ENCODE measurements around the gene MS4A3. TPM values are rescaled to one million over a fixed set of nuclear protein-coding genes. Genes with fewer than 3 reads are reported as not detected.

Gene MS4A3
- total RNA-seq, 6 experiments from 2014 or later: 0.48 to 1.2 (median 0.80) TPM; not detected in 3

DNA sequence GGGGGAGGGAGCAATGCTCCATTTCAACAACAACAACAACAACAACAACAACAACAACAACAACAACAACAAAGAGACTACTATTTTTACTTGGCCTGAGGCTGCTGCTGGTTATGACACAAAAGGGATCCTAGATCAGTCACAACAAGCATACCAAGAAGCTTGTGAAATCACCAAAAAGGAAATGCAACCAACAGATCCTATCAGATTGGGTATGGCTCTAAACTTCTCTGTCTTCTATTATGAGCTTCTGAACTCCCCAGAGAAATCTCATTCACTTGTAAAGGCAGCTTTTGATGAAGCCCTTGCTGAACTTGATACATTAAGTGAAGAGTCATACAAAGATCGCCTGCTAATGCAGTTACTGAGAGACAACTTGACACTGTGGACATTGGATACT lies 21.5 kb downstream of the MS4A3 start:
- no peak overlapping the region for H3K4me3 ChIP-seq
- H3K27me3 ChIP-seq: no peaks in the 10 kb centered on the region
- H3K9me3 ChIP-seq: no peaks in the 10 kb centered on the region
- DNase-seq (no peak), ATAC-seq (no peak)
- TF ChIP-seq POLR2A (IDR thresholded peaks at IDR 0.05): no peak
- TF ChIP-seq, protein P1, sequence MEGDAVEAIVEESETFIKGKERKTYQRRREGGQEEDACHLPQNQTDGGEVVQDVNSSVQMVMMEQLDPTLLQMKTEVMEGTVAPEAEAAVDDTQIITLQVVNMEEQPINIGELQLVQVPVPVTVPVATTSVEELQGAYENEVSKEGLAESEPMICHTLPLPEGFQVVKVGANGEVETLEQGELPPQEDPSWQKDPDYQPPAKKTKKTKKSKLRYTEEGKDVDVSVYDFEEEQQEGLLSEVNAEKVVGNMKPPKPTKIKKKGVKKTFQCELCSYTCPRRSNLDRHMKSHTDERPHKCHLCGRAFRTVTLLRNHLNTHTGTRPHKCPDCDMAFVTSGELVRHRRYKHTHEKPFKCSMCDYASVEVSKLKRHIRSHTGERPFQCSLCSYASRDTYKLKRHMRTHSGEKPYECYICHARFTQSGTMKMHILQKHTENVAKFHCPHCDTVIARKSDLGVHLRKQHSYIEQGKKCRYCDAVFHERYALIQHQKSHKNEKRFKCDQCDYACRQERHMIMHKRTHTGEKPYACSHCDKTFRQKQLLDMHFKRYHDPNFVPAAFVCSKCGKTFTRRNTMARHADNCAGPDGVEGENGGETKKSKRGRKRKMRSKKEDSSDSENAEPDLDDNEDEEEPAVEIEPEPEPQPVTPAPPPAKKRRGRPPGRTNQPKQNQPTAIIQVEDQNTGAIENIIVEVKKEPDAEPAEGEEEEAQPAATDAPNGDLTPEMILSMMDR (IDR thresholded peaks at IDR 0.05): no peak
- 80% methylated on average over 1 of the region's 1 CpG for WGBS (ENCODE audit: insufficient coverage, low coverage, low lambda C conversion rate, missing lambda C conversion rate)
- no peaks in the 10 kb centered on the region for H3K36me3 ChIP-seq
- no peak overlapping the region for H3K27ac ChIP-seq
- intact Hi-C loops (cut with DNase I): no loop called here
- H3K4me1 ChIP-seq: no peaks in the 10 kb centered on the region

DNA sequence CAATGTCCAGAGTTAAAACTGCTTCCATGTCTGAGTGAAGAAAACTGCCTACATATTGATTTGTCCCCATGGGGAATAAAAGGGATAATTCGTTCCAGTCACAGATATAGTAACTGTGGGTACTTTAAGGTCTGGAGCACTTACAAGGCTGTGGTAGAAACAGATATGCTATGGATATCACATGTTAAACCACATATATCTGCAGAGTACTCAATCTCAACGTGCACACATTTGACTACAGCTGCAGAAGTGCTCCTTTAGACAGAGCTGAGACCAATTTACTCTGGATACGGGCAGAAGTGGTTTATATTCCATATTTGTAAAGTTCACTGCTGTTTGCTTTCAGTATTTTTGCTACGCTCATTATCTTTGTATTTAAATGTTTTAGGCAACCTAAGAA lies 22.3 kb downstream of the MS4A3 start:
- TF ChIP-seq POLR2A (IDR thresholded peaks at IDR 0.05): no peak
- TF ChIP-seq, protein P1 (IDR thresholded peaks at IDR 0.05): no peak
- intact Hi-C loops (cut with DNase I): no loop called here
- no peak for ATAC-seq
- Histone ChIP-seq H3K9me3 (no peaks in the 10 kb centered on the region), H3K4me3 (no peak overlapping the region), H3K4me1 (no peaks in the 10 kb centered on the region), H3K27ac (no peak overlapping the region), H3K36me3 (no peaks in the 10 kb centered on the region), H3K27me3 (no peaks in the 10 kb centered on the region)
- DNase-seq: no peak
- WGBS (ENCODE audit: insufficient coverage, low coverage, low lambda C conversion rate, missing lambda C conversion rate): 46% methylated on average over 4 of the region's 4 CpGs

DNA sequence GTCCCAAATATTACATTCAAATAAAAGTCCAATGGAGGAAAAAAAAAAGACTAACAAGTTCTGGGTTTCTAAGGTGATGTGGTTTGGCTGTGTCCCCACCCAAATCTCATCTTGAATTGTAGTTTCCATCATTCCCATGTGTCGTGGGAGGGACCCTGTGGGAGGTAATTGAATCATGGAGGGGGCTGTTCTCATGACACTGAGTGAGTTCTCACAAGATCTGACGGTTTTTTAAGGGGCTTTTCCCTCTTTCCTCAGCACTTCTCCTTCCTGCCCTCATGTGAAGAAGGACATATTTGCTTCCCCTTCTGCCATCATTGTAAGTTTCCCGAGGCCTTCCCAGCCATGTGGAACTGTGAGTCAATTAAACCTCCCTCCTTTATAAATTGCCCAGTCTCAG lies 24.1 kb downstream of the MS4A3 start:
- H3K27ac ChIP-seq: no peak overlapping the region
- H3K27me3 ChIP-seq: no peaks in the 10 kb centered on the region
- no peaks in the 10 kb centered on the region for H3K4me1 ChIP-seq
- no peaks in the 10 kb centered on the region for H3K9me3 ChIP-seq
- intact Hi-C loops (cut with DNase I): no loop called here
- H3K36me3 ChIP-seq: no peaks in the 10 kb centered on the region
- DNase-seq: no peak
- TF ChIP-seq POLR2A (IDR thresholded peaks at IDR 0.05): no peak
- TF ChIP-seq, protein P1 (IDR thresholded peaks at IDR 0.05): no peak
- WGBS (ENCODE audit: insufficient coverage, low coverage, low lambda C conversion rate, missing lambda C conversion rate): 45% methylated on average over 3 of the region's 3 CpGs
- ATAC-seq: no peak
- no peak overlapping the region for H3K4me3 ChIP-seq

DNA sequence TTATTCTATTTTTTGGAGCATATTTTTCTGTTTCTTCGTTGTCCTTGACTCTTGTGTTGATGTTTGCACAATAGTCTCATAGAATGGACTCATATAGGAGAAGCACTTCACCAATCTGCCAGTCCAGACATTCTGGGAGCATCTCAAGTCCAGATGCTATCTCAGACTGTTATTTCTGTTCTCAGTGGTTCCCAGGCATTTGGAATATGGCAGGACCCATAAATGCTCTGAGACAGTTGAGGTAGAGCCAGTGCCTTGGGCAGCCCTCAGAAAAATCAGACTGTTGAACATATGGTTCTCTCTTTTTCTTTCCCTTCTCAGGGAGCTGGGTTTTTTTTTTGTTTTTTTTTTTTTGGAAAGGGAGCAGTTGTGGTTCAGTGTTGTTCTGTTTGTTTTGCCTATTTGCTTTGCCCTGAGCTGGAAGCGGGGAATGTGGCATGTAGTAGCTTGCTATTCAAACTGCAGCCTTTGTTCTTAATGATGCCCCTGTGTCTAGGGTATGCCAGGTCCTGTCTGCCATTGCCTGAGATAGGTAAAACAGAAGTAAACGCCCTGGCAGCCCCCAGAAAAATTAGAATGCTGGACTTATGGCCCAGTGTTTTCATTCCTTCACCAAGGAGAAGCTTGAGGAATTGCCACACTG lies 28.3 kb downstream of the MS4A3 start:
- 25% methylated on average over 3 of the region's 3 CpGs for WGBS (ENCODE audit: insufficient coverage, low coverage, low lambda C conversion rate, missing lambda C conversion rate)
- Histone ChIP-seq H3K9me3 (no peaks in the 10 kb centered on the region), H3K4me1 (no peaks in the 10 kb centered on the region), H3K4me3 (no peak overlapping the region), H3K36me3 (no peaks in the 10 kb centered on the region), H3K27me3 (no peaks in the 10 kb centered on the region), H3K27ac (no peak overlapping the region)
- intact Hi-C loops (cut with DNase I): no loop called here
- TF ChIP-seq, protein P1 (IDR thresholded peaks at IDR 0.05): no peak
- no peak for TF ChIP-seq POLR2A (IDR thresholded peaks at IDR 0.05)
- no peak for DNase-seq
- ATAC-seq: no peak

DNA sequence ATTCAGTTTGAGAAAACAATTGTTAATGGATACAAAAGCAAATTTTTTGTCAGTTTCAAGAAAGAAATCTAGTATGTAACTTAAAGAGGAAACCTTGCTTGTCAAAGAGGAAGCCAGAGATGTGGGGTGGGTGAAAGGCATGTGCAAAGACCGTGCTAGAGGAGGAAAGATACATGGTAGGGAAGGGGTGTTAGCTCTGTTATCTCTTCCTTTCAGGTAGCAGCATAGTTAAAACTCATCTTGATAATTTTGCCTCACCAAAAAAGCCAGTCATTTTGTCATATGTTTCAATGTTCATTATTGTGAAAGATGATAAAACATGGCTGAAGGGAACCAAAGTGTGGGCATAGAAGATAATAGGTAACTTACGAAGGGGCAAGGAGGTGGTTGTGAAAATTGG lies 29.4 kb downstream of the MS4A3 start:
- H3K9me3 ChIP-seq: no peaks in the 10 kb centered on the region
- WGBS (ENCODE audit: insufficient coverage, low coverage, low lambda C conversion rate, missing lambda C conversion rate): 50% methylated on average over 2 of the region's 2 CpGs
- intact Hi-C loops (cut with DNase I): no loop called here
- DNase-seq (no peak), ATAC-seq (no peak)
- H3K36me3 ChIP-seq: no peaks in the 10 kb centered on the region
- TF ChIP-seq POLR2A (IDR thresholded peaks at IDR 0.05): no peak
- TF ChIP-seq, protein P1 (IDR thresholded peaks at IDR 0.05): no peak
- no peak overlapping the region for H3K27ac ChIP-seq
- no peak overlapping the region for H3K4me3 ChIP-seq
- no peaks in the 10 kb centered on the region for H3K4me1 ChIP-seq
- no peaks in the 10 kb centered on the region for H3K27me3 ChIP-seq
